ENCODE data around the gene RIOX2. TPM values are rescaled to one million over a fixed set of nuclear protein-coding genes. Genes with fewer than 3 reads are reported as not detected.
"Not testable (repeated sequence)": the region's sequence is repeated elsewhere in the genome, so short reads cannot be mapped to it uniquely, and the experiment has no call there.

RIOX2 gene
- total RNA-seq, result 10 to 100 TPM; 17.1 to 20.0 TPM
- long read RNA-seq, donor 1, partial matches to known transcripts, result 1 of 9 reads
- long read RNA-seq, donor 1, other reads (novel, unspliced or antisense), result 5 of 9 reads
- long read RNA-seq, donor 2, full-length matches to known transcripts, result 54 of 74 reads
- long read RNA-seq, donor 2, partial matches to known transcripts, result 6 of 74 reads
- long read RNA-seq, donor 2, other reads (novel, unspliced or antisense), result 14 of 74 reads

DNA sequence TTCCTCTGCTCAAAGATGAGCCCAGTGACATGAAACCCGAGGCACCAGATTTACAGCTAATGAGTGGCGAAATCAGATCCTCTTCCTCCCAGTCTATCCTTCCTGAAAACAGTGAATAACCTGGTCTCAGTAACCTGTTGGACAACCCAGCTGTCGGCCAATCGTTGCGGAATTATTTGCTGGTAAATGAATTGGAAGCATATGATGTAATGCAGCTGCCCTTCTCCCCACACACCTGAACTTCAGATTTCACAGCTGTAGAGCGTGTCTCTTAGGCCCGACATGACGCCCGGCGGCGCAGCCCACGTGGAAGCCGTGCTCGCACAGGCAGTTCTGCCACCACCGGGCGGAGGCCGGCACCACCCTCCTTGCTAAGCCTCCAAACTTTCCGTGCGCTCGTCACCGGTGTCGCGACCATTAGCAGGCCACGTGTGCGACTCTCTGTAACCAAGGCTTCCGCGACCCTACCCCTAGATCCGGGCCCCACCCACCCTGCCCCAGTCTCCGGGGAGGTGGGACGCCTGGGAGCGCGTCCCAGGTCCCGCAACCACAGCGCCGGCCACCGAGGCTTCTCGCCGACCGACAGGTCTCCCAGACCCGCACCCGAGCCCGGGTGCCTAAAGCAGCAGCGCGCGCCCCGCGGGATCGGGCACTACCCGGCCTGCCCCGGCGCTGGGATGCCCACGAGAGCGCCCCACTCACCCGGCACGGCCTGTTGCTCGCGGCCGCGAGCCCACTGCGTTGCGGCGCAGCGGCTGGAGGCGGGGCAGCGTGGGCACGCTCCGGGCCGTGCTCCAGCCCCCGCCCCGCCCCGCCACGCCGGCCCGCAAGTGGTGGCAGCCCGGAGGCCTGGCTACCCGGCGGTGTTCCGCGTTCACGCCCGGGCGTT lies at the start of gene RIOX2:
Gene RIOX2 (minus strand): TSS at position 753 of the 889 bp plus-strand sequence. CDS start 4,838 bp downstream, outside the sequence.
- intact Hi-C loops (cut with DNase I), result loop anchor here in 1 of 2 donors (10.0 kb wide), 1 partner anchor 147 kb away; the partner anchor contains the start of gene CRYBG3
- DNase-seq (ENCODE audit: low spot score), result peak; percentile 93

DNA sequence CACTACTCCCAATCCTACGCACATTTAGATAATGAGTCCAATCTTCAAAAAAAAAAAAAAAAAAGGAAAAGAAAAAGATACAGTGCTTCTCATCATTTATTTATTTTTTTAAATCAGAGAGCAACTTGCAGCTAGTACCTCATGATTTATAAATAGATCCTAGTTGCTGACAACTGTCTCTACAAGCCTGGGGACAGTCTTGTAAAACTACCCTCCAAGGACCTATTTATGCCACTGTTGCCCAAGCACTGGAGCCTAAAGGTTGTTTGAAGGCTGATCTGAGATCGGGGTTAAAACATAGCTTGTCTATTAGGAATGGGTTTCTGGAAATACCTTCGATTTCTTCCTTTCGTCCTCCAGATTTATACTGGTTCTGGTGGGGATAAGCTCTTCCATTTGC lies 48.2 kb upstream of the RIOX2 start:
- no peak for DNase-seq (ENCODE audit: low spot score)
- intact Hi-C loops (cut with DNase I), result loop anchor here in 1 of 2 donors (5.0 kb wide), 1 partner anchor 228 kb away; no protein-coding TSS in a partner anchor

- intact Hi-C loops (cut with DNase I), result no loop called here
- no peak for DNase-seq (ENCODE audit: low spot score)
Measured at GRCh38 chr3:98018301-98018700, 46.1 kb upstream of the RIOX2 start.

DNA sequence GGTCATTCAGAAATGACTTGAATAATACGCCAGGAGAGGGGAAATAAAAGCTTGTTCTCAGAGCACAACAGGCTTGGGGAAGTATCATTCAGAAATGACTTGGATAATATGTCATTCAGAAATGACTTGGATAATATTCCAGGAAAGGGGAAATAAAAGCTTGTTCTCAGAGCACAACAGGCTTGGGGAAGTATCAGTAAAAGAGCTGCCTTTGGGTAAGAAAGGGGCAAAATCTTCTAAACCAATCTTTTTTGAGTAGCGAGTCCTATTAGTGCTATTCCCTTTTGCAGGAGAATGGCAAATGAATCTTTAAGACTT lies 42.0 kb upstream of the RIOX2 start:
- intact Hi-C loops (cut with DNase I), result no loop called here

GRCh38 chr3:98013411-98014267 lies 41.4 kb upstream of the RIOX2 start:
- intact Hi-C loops (cut with DNase I), result no loop called here
- DNase-seq (ENCODE audit: low spot score), result no peak

More for the DNA sequence above, 42.0 kb upstream of the RIOX2 start:
- DNase-seq (ENCODE audit: low spot score), result no peak

GRCh38 chr3:98012979-98013378 lies 40.7 kb upstream of the RIOX2 start:
- intact Hi-C loops (cut with DNase I), result no loop called here
- DNase-seq (ENCODE audit: low spot score), result no peak

- DNase-seq (ENCODE audit: low spot score); intact Hi-C loops (cut with DNase I): not testable (repeated sequence)
Measured at GRCh38 chr3:98010883-98011449, 38.7 kb upstream of the RIOX2 start.

DNA sequence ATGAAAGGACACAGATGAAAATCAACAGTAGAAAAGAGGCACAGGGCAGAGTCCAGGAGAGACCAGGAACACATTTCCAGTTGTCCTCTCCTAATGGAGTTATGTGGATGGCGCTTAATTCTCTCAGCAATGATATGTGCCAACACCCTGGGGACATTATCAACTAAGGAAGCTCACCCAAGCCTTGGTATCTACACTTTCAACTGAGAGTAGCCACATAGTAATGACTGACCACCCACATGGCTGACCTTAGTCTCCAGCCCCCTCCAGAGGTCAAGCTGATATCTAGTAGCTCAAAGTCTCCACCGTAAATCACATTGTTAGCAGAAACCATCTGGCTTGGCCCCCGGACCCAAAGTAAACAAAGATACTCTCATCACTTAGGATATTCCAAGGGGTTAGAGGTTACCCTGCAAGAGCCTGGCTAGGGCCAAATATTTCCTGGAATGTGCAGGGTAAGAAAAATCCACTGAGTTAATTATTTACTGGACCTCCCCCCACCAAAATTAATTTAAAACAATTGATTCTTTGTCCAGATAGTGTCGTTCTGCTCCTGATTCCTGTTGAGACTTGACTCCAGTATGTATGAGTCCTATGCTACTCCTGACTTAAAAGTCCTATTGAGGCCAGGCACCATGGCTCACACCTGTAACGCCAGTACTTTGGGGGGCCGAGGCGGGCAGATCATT lies 38.1 kb upstream of the RIOX2 start:
- no peak for DNase-seq (ENCODE audit: low spot score)
- intact Hi-C loops (cut with DNase I), result no loop called here

DNA sequence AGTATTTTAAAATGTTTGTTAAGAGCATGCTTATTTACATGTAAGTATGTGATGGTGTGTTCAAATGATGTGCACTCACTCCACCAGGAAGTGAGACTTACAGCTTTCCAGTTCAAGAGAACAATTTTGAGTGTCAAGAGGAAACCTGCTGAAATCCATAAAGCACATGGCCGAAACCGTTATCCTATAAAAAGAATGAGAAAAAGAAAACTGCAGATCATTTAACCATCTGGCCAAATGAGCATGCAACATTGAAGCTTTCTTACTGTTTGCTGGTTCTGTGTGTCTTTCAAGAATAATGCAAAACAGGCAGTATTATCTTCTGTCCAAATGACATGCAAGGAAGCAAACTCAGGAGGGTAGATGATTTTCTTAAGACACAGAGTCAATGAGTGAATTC lies 36.6 kb upstream of the RIOX2 start:
- no peak for DNase-seq (ENCODE audit: low spot score)
- intact Hi-C loops (cut with DNase I), result no loop called here

GRCh38 chr3:98005438-98005837 lies 33.2 kb upstream of the RIOX2 start:
- DNase-seq (ENCODE audit: low spot score), result no peak
- intact Hi-C loops (cut with DNase I), result no loop called here

DNA sequence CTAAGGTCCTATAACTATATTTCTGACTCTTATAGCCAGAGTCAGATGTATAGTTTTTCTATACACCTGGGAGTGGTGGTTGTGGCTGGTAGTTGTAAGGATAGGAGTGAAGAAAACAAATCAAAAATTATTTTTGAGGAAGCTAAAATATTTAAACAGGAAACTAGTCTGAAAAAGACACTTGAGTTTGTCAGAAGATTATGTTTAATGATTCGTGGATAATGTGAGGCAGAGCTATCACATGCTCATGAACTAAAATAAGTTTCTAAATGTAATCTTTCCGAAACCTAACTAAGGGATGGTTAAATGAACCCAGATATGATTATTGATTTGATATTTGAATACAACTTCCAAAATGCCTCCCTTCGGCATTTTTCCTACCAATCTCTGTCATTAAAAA lies 32.5 kb upstream of the RIOX2 start:
- intact Hi-C loops (cut with DNase I), result no loop called here
- DNase-seq (ENCODE audit: low spot score), result no peak

- DNase-seq (ENCODE audit: low spot score), result no peak
- intact Hi-C loops (cut with DNase I), result no loop called here
Measured at GRCh38 chr3:98003306-98003969, 31.2 kb upstream of the RIOX2 start.

- intact Hi-C loops (cut with DNase I), result no loop called here
Measured at GRCh38 chr3:98002717-98003116, 30.5 kb upstream of the RIOX2 start.

GRCh38 chr3:97999994-98000393 lies 27.8 kb upstream of the RIOX2 start:
- intact Hi-C loops (cut with DNase I), result no loop called here
- no peak for DNase-seq (ENCODE audit: low spot score)

More at GRCh38 chr3:98002717-98003116, 30.5 kb upstream of the RIOX2 start:
- DNase-seq (ENCODE audit: low spot score), result no peak

GRCh38 chr3:97999103-97999502 lies 26.9 kb upstream of the RIOX2 start:
- no peak for DNase-seq (ENCODE audit: low spot score)

DNA sequence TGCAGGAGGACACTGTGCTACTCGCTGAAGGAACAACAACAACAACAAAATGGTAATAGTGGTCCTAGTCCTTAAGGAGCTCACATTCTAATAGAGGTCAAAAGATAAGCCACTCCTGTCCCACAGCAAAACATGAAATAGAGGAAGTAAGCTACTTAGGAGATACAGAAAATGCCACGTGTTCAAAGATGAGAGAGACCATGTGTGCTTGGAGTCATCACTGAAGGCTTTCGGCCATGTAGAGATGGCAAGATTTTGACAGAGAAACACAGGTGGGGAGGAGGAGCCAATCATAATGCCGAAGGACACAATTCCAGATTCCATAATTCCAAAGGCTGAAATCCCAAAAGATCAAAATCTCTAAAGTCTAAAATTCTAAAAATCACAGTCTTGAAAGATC lies 24.8 kb upstream of the RIOX2 start:
- no peak for DNase-seq (ENCODE audit: low spot score)

More at GRCh38 chr3:97999103-97999502, 26.9 kb upstream of the RIOX2 start:
- intact Hi-C loops (cut with DNase I), result no loop called here

DNA sequence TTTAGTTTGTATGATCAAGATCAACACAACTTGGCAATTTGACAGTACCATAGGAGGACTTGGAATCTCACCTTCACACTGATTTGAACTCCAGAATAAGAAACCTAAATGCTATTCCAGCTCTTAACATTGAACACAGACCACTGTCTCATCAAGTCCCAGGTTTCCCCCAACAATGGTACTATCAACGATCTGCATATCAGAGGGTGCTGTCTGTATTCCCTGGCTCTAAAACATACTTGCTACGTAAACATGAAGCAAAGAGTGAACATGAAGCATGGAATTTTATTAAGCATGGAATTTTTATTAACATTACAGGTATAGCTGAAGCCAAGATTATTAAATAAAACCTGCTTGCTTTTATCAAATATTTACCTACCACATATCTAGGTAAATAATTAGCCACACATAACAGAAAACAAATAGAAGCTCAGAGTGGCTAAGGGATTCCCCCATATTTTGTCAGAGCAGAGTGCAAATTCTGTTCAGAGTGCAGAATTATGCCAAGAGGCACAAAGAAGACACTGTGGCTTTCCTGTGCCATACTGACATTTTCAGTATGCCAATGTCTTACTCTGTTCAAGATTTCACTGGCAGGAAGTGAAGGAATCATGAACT lies 22.2 kb upstream of the RIOX2 start:
- intact Hi-C loops (cut with DNase I), result no loop called here
- no peak for DNase-seq (ENCODE audit: low spot score)

More for the DNA sequence above, 24.8 kb upstream of the RIOX2 start:
- intact Hi-C loops (cut with DNase I), result no loop called here

DNA sequence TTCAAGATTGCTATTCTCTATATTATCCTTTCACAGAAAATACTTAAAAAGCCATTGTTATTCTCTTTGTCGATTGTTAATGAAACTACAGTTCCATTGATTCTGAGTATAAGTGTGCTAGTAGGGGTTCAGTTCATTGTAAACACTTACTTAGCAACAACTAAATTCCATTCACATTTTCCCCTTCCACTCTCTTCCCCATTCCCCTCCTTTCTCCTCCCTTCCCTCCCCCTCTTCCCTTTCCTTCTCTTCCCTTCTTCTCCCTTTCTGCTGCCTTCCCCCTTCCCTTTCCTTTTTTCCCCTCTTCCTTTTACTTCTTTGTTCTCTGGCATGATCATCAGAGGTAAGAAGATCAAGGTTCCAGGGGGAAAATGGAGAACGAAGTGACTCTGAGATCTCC lies 21.3 kb upstream of the RIOX2 start:
- DNase-seq (ENCODE audit: low spot score), result no peak
- intact Hi-C loops (cut with DNase I), result no loop called here

Data from posterior vena cava (tissue), 2 donors.